IMR-90 (cell line): ENCODE results near the gene COL20A1. TPM values are rescaled to one million over a fixed set of nuclear protein-coding genes. Genes with fewer than 3 reads are reported as not detected.

Experiments
- ATAC-seq: fragments of 200-7000 bp; cut with Tn5 transposase; 2 replicates; pipeline ENCODE4 v1.9.1; 2020; ENCODE audit warnings: low read depth, mild to moderate bottlenecking, moderate library complexity
- BruUV-seq: library from RNA; stranded (reverse); fragments of 400-500 nt; replicated peaks from 2 replicates; lab custom pipeline; 2021; lab: Mats Ljungman, UMichigan
- CTCF ChIA-PET: fragments of 300-600 bp; formaldehyde crosslinking; extraction: SDS; loops from one replicate; lab custom pipeline; 2021; ENCODE audit warnings: antibody characterized with exemption; lab: Yijun Ruan, JAX
- POLR2A ChIA-PET: fragments of 300-600 bp; sonication (Branson Sonifier 250); formaldehyde crosslinking; loops from one replicate; lab custom pipeline; 2022; ENCODE audit warnings: antibody characterized with exemption; ENCODE audit not compliant: unreplicated experiment; lab: Charles Lee
- DNase-seq: peaks from one replicate; pipeline ENCODE4 v3.0.0; 2013
- H2AFZ ChIP-seq: replicated peaks from 2 replicates; pipeline ENCODE3; 2013; ENCODE audit warnings: low read length, mild to moderate bottlenecking; ENCODE audit not compliant: poor library complexity
- H2AK5ac ChIP-seq: 2 replicates; pipeline ENCODE4 v1.6.1; 2013; ENCODE audit warnings: low read depth, low read length, inconsistent platforms
- H2AK9ac ChIP-seq: replicated peaks from 2 replicates; pipeline ENCODE3; 2013; ENCODE audit warnings: mild to moderate bottlenecking, low read depth, low read length, moderate library complexity; ENCODE audit not compliant: poor library complexity
- H2BK120ac ChIP-seq: 2 replicates; pipeline ENCODE4 v1.6.1; 2013; ENCODE audit warnings: low read depth, low read length, inconsistent platforms
- H2BK15ac ChIP-seq: 3 replicates; pipeline ENCODE4 v1.6.1; 2013; ENCODE audit warnings: low read depth, low read length, inconsistent platforms
- H2BK20ac ChIP-seq: 2 replicates; pipeline ENCODE4 v1.6.1; 2013; ENCODE audit warnings: low read depth, mild to moderate bottlenecking, inconsistent platforms, low read length, moderate library complexity
- H2BK5ac ChIP-seq: 2 replicates; pipeline ENCODE4 v1.6.1; 2013; ENCODE audit warnings: mild to moderate bottlenecking, low read depth, low read length, inconsistent platforms; ENCODE audit not compliant: poor library complexity, severe bottlenecking
- H3K14ac ChIP-seq: replicated peaks from 2 replicates; pipeline ENCODE4 v1.6.1; 2013; ENCODE audit warnings: low read depth, low read length, inconsistent platforms
- H3K18ac ChIP-seq: 2 replicates; pipeline ENCODE4 v1.6.1; 2013; ENCODE audit warnings: low read depth, low read length, control low read depth
- H3K23ac ChIP-seq: 2 replicates; pipeline ENCODE4 v1.6.1; 2013; ENCODE audit warnings: low read depth, low read length, inconsistent platforms
- H3K27ac ChIP-seq: 2 replicates; pipeline ENCODE4 v1.5.1; 2013; ENCODE audit warnings: mild to moderate bottlenecking, control low read depth, low read length; ENCODE audit not compliant: insufficient read depth
- H3K27me3 ChIP-seq: 2 replicates; pipeline ENCODE4 v1.6.1; 2013; ENCODE audit warnings: low read length; ENCODE audit not compliant: control insufficient read depth, insufficient read depth
- H3K36me3 ChIP-seq: 2 replicates; pipeline ENCODE4 v1.6.1; 2013; ENCODE audit warnings: low read length, mixed read lengths; ENCODE audit not compliant: control insufficient read depth, insufficient read depth
- H3K4ac ChIP-seq: 2 replicates; pipeline ENCODE4 v1.6.1; 2013; ENCODE audit warnings: low read depth, low read length, inconsistent platforms
- H3K4me1 ChIP-seq: 2 replicates; pipeline ENCODE4 v1.6.1; 2013; ENCODE audit warnings: low read length, mixed read lengths; ENCODE audit not compliant: control insufficient read depth, insufficient read depth
- H3K4me2 ChIP-seq: 2 replicates; pipeline ENCODE4 v1.6.1; 2013; ENCODE audit warnings: low read depth, mild to moderate bottlenecking, control low read depth, low read length, moderate library complexity
- H3K4me3 ChIP-seq: 2 replicates; pipeline ENCODE4 v1.5.1; 2013; ENCODE audit warnings: low read depth, mild to moderate bottlenecking, control low read depth, low read length, moderate library complexity; ENCODE audit not compliant: insufficient read depth
- H3K56ac ChIP-seq: 2 replicates; pipeline ENCODE4 v1.6.1; 2013; ENCODE audit warnings: low read length, inconsistent platforms; ENCODE audit not compliant: insufficient read depth; ENCODE audit errors: extremely low read depth
- H3K79me1 ChIP-seq, 2 experiments: 2 replicates each; pipeline ENCODE4 v1.6.1; 2013; ENCODE audit warnings: low read length in 2 of 2, inconsistent platforms in 1 of 2, low read depth in 1 of 2
- H3K9ac ChIP-seq: 2 replicates; pipeline ENCODE4 v1.6.1; 2013; ENCODE audit warnings: low read depth, low read length, control low read depth
- H3K9me1 ChIP-seq: 2 replicates; pipeline ENCODE4 v1.6.1; 2013; ENCODE audit warnings: low read length, inconsistent platforms; ENCODE audit not compliant: insufficient read depth
- H3K9me3 ChIP-seq: 2 replicates; pipeline ENCODE4 v1.6.1; 2013; ENCODE audit warnings: low read length; ENCODE audit not compliant: control insufficient read depth, insufficient read depth
- H4K20me1 ChIP-seq: 2 replicates; pipeline ENCODE4 v1.6.1; 2013; ENCODE audit warnings: low read length, inconsistent platforms; ENCODE audit not compliant: insufficient read depth
- H4K5ac ChIP-seq: 2 replicates; pipeline ENCODE4 v1.6.1; 2013; ENCODE audit warnings: mild to moderate bottlenecking, low read depth, low read length, control low read depth
- H4K8ac ChIP-seq, 2 experiments: 2 replicates each; pipeline ENCODE4 v1.6.1; 2013; ENCODE audit warnings: low read depth in 2 of 2, low read length in 2 of 2, control low read depth in 1 of 2, inconsistent platforms in 1 of 2
- H4K91ac ChIP-seq: 2 replicates; pipeline ENCODE4 v1.6.1; 2013; ENCODE audit warnings: low read depth, low read length, inconsistent platforms; ENCODE audit not compliant: insufficient read depth
- BHLHE40 ChIP-seq: fragments of 150-350 bp; IDR thresholded peaks from 2 replicates; pipeline ENCODE4 v1.6.1; 2016; ENCODE audit warnings: mild to moderate bottlenecking, low read depth, low read length
- CEBPB ChIP-seq: IDR thresholded peaks from 2 replicates; pipeline ENCODE4 v1.6.1; 2012; ENCODE audit warnings: low read depth, low read length, improper control_type of control experiment
- CHD1 ChIP-seq: IDR thresholded peaks from 2 replicates; pipeline ENCODE4 v1.6.1; 2012; ENCODE audit warnings: low read depth, low read length, improper control_type of control experiment
- CTCF ChIP-seq: conservative IDR thresholded peaks from 2 replicates; pipeline ENCODE4 v1.5.1; 2012; ENCODE audit warnings: mild to moderate bottlenecking, low read depth, low read length, improper control_type of control experiment
- FOS ChIP-seq: fragments of 150-350 bp; IDR thresholded peaks from 2 replicates; pipeline ENCODE4 v1.6.1; 2016; ENCODE audit warnings: low read depth, low read length
- MAFK ChIP-seq: IDR thresholded peaks from 2 replicates; pipeline ENCODE4 v1.6.1; 2012; ENCODE audit warnings: low read depth, low read length, improper control_type of control experiment
- MAZ ChIP-seq: IDR thresholded peaks from 2 replicates; pipeline ENCODE4 v1.6.1; 2012; ENCODE audit warnings: low read depth, mild to moderate bottlenecking, low read length, improper control_type of control experiment, moderate library complexity, borderline replicate concordance
- NFE2L2 ChIP-seq: fragments of 150-350 bp; IDR thresholded peaks from 2 replicates; pipeline ENCODE4 v1.6.1; 2016; ENCODE audit warnings: low read depth, mild to moderate bottlenecking, low read length
- POLR2A ChIP-seq: IDR thresholded peaks from 2 replicates; pipeline ENCODE4 v1.6.1; 2012; ENCODE audit warnings: mild to moderate bottlenecking, low read depth, low read length
- RAD21 ChIP-seq: IDR thresholded peaks from 2 replicates; pipeline ENCODE4 v1.6.1; 2012; ENCODE audit warnings: low read length, improper control_type of control experiment
- RCOR1 ChIP-seq: IDR thresholded peaks from 2 replicates; pipeline ENCODE4 v1.6.1; 2012; ENCODE audit warnings: mild to moderate bottlenecking, low read length, improper control_type of control experiment; ENCODE audit not compliant: insufficient replicate concordance
- RFX5 ChIP-seq: IDR thresholded peaks from 2 replicates; pipeline ENCODE4 v1.8.0; 2012; ENCODE audit warnings: low read depth, mild to moderate bottlenecking, low read length, moderate library complexity
- SMC3 ChIP-seq: fragments of 150-350 bp; IDR thresholded peaks from 2 replicates; pipeline ENCODE4 v1.6.1; 2016; ENCODE audit warnings: low read depth, mild to moderate bottlenecking, antibody characterized with exemption, low read length, moderate library complexity
- USF2 ChIP-seq: fragments of 150-350 bp; IDR thresholded peaks from 2 replicates; pipeline ENCODE4 v1.6.1; 2017; ENCODE audit warnings: mild to moderate bottlenecking, antibody characterized with exemption, low read length, low read depth
- WGBS, 2 experiments: methylation state at CpG; one replicate each; pipeline versions ENCODE4 v1.1.5 to v1.1.7; 2013; ENCODE audit warnings: missing lambda C conversion rate in 2 of 2; ENCODE audit not compliant: insufficient read length in 1 of 2; ENCODE audit errors: extremely low coverage in 2 of 2; 5-methylcytosine and 5-hydroxymethylcytosine counted together
- dilution Hi-C: fragments of 300-500 bp; cut with HindIII; formaldehyde crosslinking; loops from one replicate; pipeline ENCODE4 v1.14.3; 2018; ENCODE audit warnings: low sequenced_read_pairs; ENCODE audit not compliant: unreplicated experiment
- in situ Hi-C: fragments of 300-500 bp; cut with MboI; formaldehyde crosslinking; loops from 3 replicates; pipeline ENCODE4 v1.14.3; 2019; ENCODE audit warnings: low sequenced_read_pairs, inconsistent platforms, mixed read lengths
- intact Hi-C: fragments of 100-400 bp; cut with micrococcal nuclease; formaldehyde crosslinking; loops from 2 replicates; pipeline ENCODE4 v1.10.0; 2022
- polyA plus RNA-seq, 3 experiments: library from polyadenylated mRNA; depleted of rRNA; stranded (reverse); fragments of >200 nt; gene quantifications; 2 replicates each; pipeline ENCODE4 v1.2.3, GENCODE V29; 2012; ENCODE audit warnings: low replicate concordance in 1 of 3
- total RNA-seq: library from RNA; depleted of rRNA; stranded (reverse); fragments of >200 nt; gene quantifications from 2 replicates; pipeline ENCODE4 v1.2.3, GENCODE V29; 2012

COL20A1 gene
- total and polyA plus RNA-seq, 2 of the 4 experiments (the other 2 are of a cell fraction) = not detected

- DNase-seq (no peak), ATAC-seq (no peak)
- Histone ChIP-seq H3K56ac (no peak overlapping the region), H3K9me1 (no peaks in the 10 kb centered on the region), H3K4me1 (no peaks in the 10 kb centered on the region), H3K4me3 (no peak overlapping the region), H2BK20ac (no peak overlapping the region), H4K5ac (no peak overlapping the region), H3K27ac (no peak overlapping the region), H3K4me2 (no peak overlapping the region), H3K27me3 (peaks cover 13% of the 10 kb centered on the region; the same call in 1 of the 2 replicates), H3K4ac (no peak overlapping the region), H2AK5ac (no peak overlapping the region), H2BK15ac (no peak overlapping the region), H2AFZ (no peak overlapping the region), H2BK5ac (no peak overlapping the region), H3K9ac (no peak overlapping the region), H3K14ac (no peak overlapping the region), H3K23ac (no peak overlapping the region), H4K91ac (no peak overlapping the region), H3K9me3 (peaks cover 3% of the 10 kb centered on the region; the same call in 1 of the 2 replicates), H3K79me1 (no peaks in the 10 kb centered on the region), H4K8ac (no peak overlapping the region), H2BK120ac (no peak overlapping the region), H2AK9ac (no peak overlapping the region), H4K20me1 (no peaks in the 10 kb centered on the region), H3K36me3 (no peaks in the 10 kb centered on the region), H3K18ac (no peak overlapping the region)
- dilution Hi-C loops = no loop called here
- POLR2A ChIA-PET = no interaction called here
- in situ Hi-C loops = no loop called here
- CTCF ChIA-PET = no interaction called here
- intact Hi-C loops = no loop called here
- no TSS peak for BruUV-seq
- 96% methylated on average over 8 of the region's 12 CpGs; no CpG with 5 or more reads in 1 of the 2 experiments for WGBS, 2 experiments
- TF ChIP-seq BHLHE40 = no peak
- TF ChIP-seq USF2 = no peak
- TF ChIP-seq RFX5 = no peak
- TF ChIP-seq RAD21 = no peak
- no peak for TF ChIP-seq CTCF
- no peak for TF ChIP-seq NFE2L2
- TF ChIP-seq CEBPB = no peak
- TF ChIP-seq MAZ = no peak
- no peak for TF ChIP-seq POLR2A
- TF ChIP-seq CHD1 = no peak
- no peak for TF ChIP-seq FOS
- no peak for TF ChIP-seq RCOR1
- no peak for TF ChIP-seq MAFK
- no peak for TF ChIP-seq SMC3
Measured at GRCh38 chr20:63351326-63351700, 58.3 kb downstream of the COL20A1 start.
